GM23338 (cell line): ENCODE results near the gene RASAL3. TPM values are rescaled to one million over a fixed set of nuclear protein-coding genes. Genes with fewer than 3 reads are reported as not detected.
A peak's percentile ranks its signal among the peaks of the same experiment; 100 is the strongest.

Experiments
- ATAC-seq: fragments of 200-7000 bp; cut with Tn5 transposase; 3 replicates; pipeline ENCODE4 v1.9.1; 2020
- DNase-seq: peaks from one replicate; pipeline ENCODE4 v3.0.0-alpha.2; 2015; ENCODE audit warnings: low spot score
- H2AFZ ChIP-seq: fragments of 200-600 bp; sonication (generic); 2 replicates; pipeline ENCODE4 v1.8.0; 2016; ENCODE audit warnings: antibody characterized with exemption, mild to moderate bottlenecking, moderate library complexity
- H3F3A ChIP-seq: fragments of 200-600 bp; sonication (generic); replicated peaks from 2 replicates; pipeline ENCODE4 v1.8.0; 2017; ENCODE audit warnings: antibody characterized with exemption, mixed run types, low read depth
- H3K27ac ChIP-seq: fragments of 200-600 bp; sonication (generic); 2 replicates; pipeline ENCODE4 v1.6.1; 2016; ENCODE audit warnings: low read depth
- H3K27me3 ChIP-seq: fragments of 200-600 bp; sonication (generic); 2 replicates; pipeline ENCODE4 v1.8.0; 2016; ENCODE audit warnings: mild to moderate bottlenecking, mixed run types, moderate library complexity; ENCODE audit not compliant: insufficient read depth
- H3K36me3 ChIP-seq: fragments of 200-600 bp; sonication (generic); 2 replicates; pipeline ENCODE4 v1.8.0; 2016; ENCODE audit warnings: mild to moderate bottlenecking; ENCODE audit not compliant: insufficient read depth
- H3K4me1 ChIP-seq: fragments of 200-600 bp; sonication (generic); 2 replicates; pipeline ENCODE4 v1.8.0; 2016; ENCODE audit warnings: mild to moderate bottlenecking, moderate library complexity; ENCODE audit not compliant: insufficient read depth
- H3K4me2 ChIP-seq: fragments of 200-600 bp; sonication (generic); 2 replicates; pipeline ENCODE4 v1.7.1; 2017; ENCODE audit warnings: mixed run types
- H3K4me3 ChIP-seq: fragments of 200-600 bp; sonication (generic); 2 replicates; pipeline ENCODE4 v1.6.1; 2016; ENCODE audit warnings: mixed run types
- H3K79me2 ChIP-seq: fragments of 200-600 bp; sonication (generic); replicated peaks from 2 replicates; pipeline ENCODE4 v1.8.0; 2017; ENCODE audit warnings: mild to moderate bottlenecking; ENCODE audit not compliant: insufficient read depth
- H3K9me2 ChIP-seq: fragments of 200-600 bp; sonication (generic); 2 replicates; pipeline ENCODE4 v1.8.0; 2017; ENCODE audit not compliant: insufficient read depth
- H4K20me1 ChIP-seq: fragments of 200-600 bp; sonication (generic); replicated peaks from 2 replicates; pipeline ENCODE4 v1.8.0; 2017; ENCODE audit warnings: mild to moderate bottlenecking; ENCODE audit not compliant: insufficient read depth
- H3K27ac Mint-ChIP-seq: 2 replicates; pipeline ENCODE4 v1.8.0; 2020; ENCODE audit warnings: inconsistent platforms, mild to moderate bottlenecking, moderate library complexity, mixed read lengths
- H3K27me3 Mint-ChIP-seq: 3 replicates; pipeline ENCODE4 v1.8.0; 2022; ENCODE audit warnings: low read depth, mild to moderate bottlenecking, moderate library complexity, mixed read lengths, inconsistent platforms; ENCODE audit not compliant: insufficient read depth, poor library complexity
- H3K36me3 Mint-ChIP-seq: 3 replicates; pipeline ENCODE4 v1.8.0; 2021; ENCODE audit warnings: low read depth, mild to moderate bottlenecking, inconsistent platforms, moderate library complexity, mixed read lengths
- H3K4me1 Mint-ChIP-seq: 3 replicates; pipeline ENCODE4 v1.8.0; 2020; ENCODE audit warnings: mild to moderate bottlenecking, inconsistent platforms, mixed read lengths
- H3K4me3 Mint-ChIP-seq: 3 replicates; pipeline ENCODE4 v1.8.0; 2021; ENCODE audit warnings: moderate library complexity, mild to moderate bottlenecking, inconsistent platforms, mixed read lengths
- H3K9me3 Mint-ChIP-seq: 3 replicates; pipeline ENCODE4 v1.8.0; 2020; ENCODE audit warnings: moderate library complexity, mild to moderate bottlenecking, inconsistent platforms, mixed read lengths
- CREB1 ChIP-seq: fragments of 250-450 bp; sonication (Bioruptor Pico); IDR thresholded peaks from 2 replicates; pipeline ENCODE4 v1.5.0; 2020; ENCODE audit warnings: low read depth, mild to moderate bottlenecking, moderate library complexity
- CTCF ChIP-seq, 2 experiments: fragments of 200-600 bp in 1 of 2; sonication (generic) in 1 of 2; conservative IDR thresholded peaks; 2 replicates each; pipeline versions ENCODE4 v1.5.1 to v1.6.1; 2016 to 2017; ENCODE audit warnings: antibody characterized with exemption in 2 of 2, low read depth in 2 of 2, mild to moderate bottlenecking in 2 of 2, moderate library complexity in 1 of 2
- ETS1 ChIP-seq: IDR thresholded peaks from 2 replicates; pipeline ENCODE4 v1.6.1; 2016; ENCODE audit warnings: antibody characterized with exemption
- EZH2 ChIP-seq: fragments of 200-600 bp; sonication (generic); IDR thresholded peaks from one replicate; pipeline ENCODE4 v1.8.0; 2017; ENCODE audit warnings: antibody characterized with exemption, mild to moderate bottlenecking, low read depth; ENCODE audit not compliant: unreplicated experiment
- EZH2phosphoT487 ChIP-seq: fragments of 200-600 bp; sonication (generic); IDR thresholded peaks from one replicate; pipeline ENCODE4 v1.8.1; 2018; ENCODE audit warnings: antibody characterized with exemption; ENCODE audit not compliant: unreplicated experiment
- JUNB ChIP-seq: IDR thresholded peaks from one replicate; pipeline ENCODE4 v1.6.1; 2016; ENCODE audit warnings: antibody characterized with exemption; ENCODE audit not compliant: unreplicated experiment
- NANOG ChIP-seq: IDR thresholded peaks from 2 replicates; pipeline ENCODE4 v1.6.1; 2016; ENCODE audit warnings: antibody characterized with exemption, borderline replicate concordance
- POLR2AphosphoS5 ChIP-seq: IDR thresholded peaks from 2 replicates; pipeline ENCODE4 v1.6.1; 2016; ENCODE audit warnings: antibody characterized with exemption, low read depth
- REST ChIP-seq: IDR thresholded peaks from one replicate; pipeline ENCODE4 v1.6.1; 2018; ENCODE audit warnings: antibody characterized with exemption; ENCODE audit not compliant: unreplicated experiment
- STAT1 ChIP-seq: IDR thresholded peaks from one replicate; pipeline ENCODE4 v1.6.1; 2016; ENCODE audit warnings: antibody characterized with exemption; ENCODE audit not compliant: unreplicated experiment
- ZNF114 ChIP-seq: fragments of 250-450 bp; sonication (Bioruptor Pico); IDR thresholded peaks from 2 replicates; pipeline ENCODE4 v1.5.0; 2020; ENCODE audit warnings: mild to moderate bottlenecking, moderate library complexity
- ZNF331 ChIP-seq: fragments of 250-450 bp; sonication (Bioruptor Pico); IDR thresholded peaks from 2 replicates; pipeline ENCODE4 v1.5.0; 2020; ENCODE audit warnings: low read depth, mild to moderate bottlenecking, moderate library complexity
- ZNF462 ChIP-seq: fragments of 250-450 bp; sonication (Bioruptor Pico); IDR thresholded peaks from 2 replicates; pipeline ENCODE4 v1.5.0; 2020; ENCODE audit warnings: mild to moderate bottlenecking, moderate library complexity
- polyA plus RNA-seq: library from polyadenylated mRNA; unstranded; fragments of >200 nt; fragmentation: Nextera tagmentation; extraction: Ambion mirVana; gene quantifications from 2 replicates; pipeline ENCODE4 v1.2.1, GENCODE V29; 2016
- total RNA-seq: library from RNA; depleted of rRNA; stranded (reverse); fragments of >200 nt; shearing (Covaris generic); gene quantifications from 2 replicates; pipeline ENCODE4 v1.2.3, GENCODE V29; 2014

RASAL3 gene
- total and polyA plus RNA-seq, 2 experiments from 2014 or later = 1.8 to 1.9 TPM

GRCh38 chr19:15430526-15431120 lies 33.7 kb downstream of the RASAL3 start:
- no peak for ATAC-seq
- H3K27ac Mint-ChIP-seq = no peak overlapping the region
- H2AFZ ChIP-seq = no peak overlapping the region
- H3K27me3 Mint-ChIP-seq = peaks cover 12% of the 10 kb centered on the region
- peak overlapping the region; percentile 93; the same call in 1 of the 2 replicates for H3K4me2 ChIP-seq
- no peaks in the 10 kb centered on the region for H3K36me3 ChIP-seq
- H3K79me2 ChIP-seq = peaks cover 18% of the 10 kb centered on the region
- H3K9me2 ChIP-seq = no peaks in the 10 kb centered on the region
- H3K27ac ChIP-seq = no peak overlapping the region
- H3K27me3 ChIP-seq = no peaks in the 10 kb centered on the region
- no peak overlapping the region for H3K4me3 ChIP-seq
- 0 out of 2 replicates have a peak, but pooled peaks cover 6% of the 10 kb centered on the region for H3K4me1 ChIP-seq
- H3K4me3 Mint-ChIP-seq = peak overlapping the region; percentile 97
- peaks cover 4% of the 10 kb centered on the region; the same call in 1 of the 2 replicates for H3F3A ChIP-seq
- no peak for TF ChIP-seq ZNF462
- TF ChIP-seq EZH2phosphoT487 = no peak
- no peak for TF ChIP-seq POLR2AphosphoS5
- no peak for TF ChIP-seq EZH2
- TF ChIP-seq REST = no peak
- no peak for TF ChIP-seq ZNF114 (CRISPR knock-in tag)
- TF ChIP-seq NANOG = no peak
- no peak for TF ChIP-seq ZNF331
- no peak for TF ChIP-seq ETS1
- TF ChIP-seq CREB1 = no peak
- no peak for TF ChIP-seq JUNB
- TF ChIP-seq STAT1 = no peak
- TF ChIP-seq CTCF (conservative IDR thresholded peaks at IDR 0.05; ENCODE audit: low read depth in 2 of 2) = no peak
- peaks cover 21% of the 10 kb centered on the region for H3K4me1 Mint-ChIP-seq
- H4K20me1 ChIP-seq = peaks cover 16% of the 10 kb centered on the region
- H3K9me3 Mint-ChIP-seq = no peaks in the 10 kb centered on the region; the same call in 2 of the 3 replicates
- DNase-seq = no peak
- H3K36me3 Mint-ChIP-seq = peaks cover 14% of the 10 kb centered on the region
